ENCODE results near the gene DUSP1.

The DUSP1 gene

GRCh38 chr5:172723508-172723907, 47.5 kb downstream of the DUSP1 start:
- DNase-seq: peak in 2 of 4 experiments; percentile 23 to 48

- no peak for DNase-seq
These were observed 48.6 kb downstream of the DUSP1 start for GRCh38 chr5:172722327-172722815.

- no peak for DNase-seq
These were observed 49.3 kb downstream of the DUSP1 start for GRCh38 chr5:172721455-172722326.

GRCh38 chr5:172720655-172721054, 50.3 kb downstream of the DUSP1 start:
- no peak for DNase-seq

- no peak for DNase-seq
These were observed 51.8 kb downstream of the DUSP1 start for GRCh38 chr5:172719211-172719610.

GRCh38 chr5:172718527-172719114, 52.4 kb downstream of the DUSP1 start:
- no peak for DNase-seq
